Stomach (tissue), 9 donors: Measurements from ENCODE around the gene RAD51C. TPM values are rescaled to one million over a fixed set of nuclear protein-coding genes. Genes with fewer than 3 reads are reported as not detected.

Source experiments
- DNase-seq, 2 donors: peaks; one replicate each; pipeline versions ENCODE4 v3.0.0 to v3.0.0-alpha.2; 2013 to 2019
- H3K27ac ChIP-seq, 5 donors: fragments of 200-600 bp in 4 of 5; sonication (generic) in 4 of 5; one replicate each; pipeline ENCODE4 v1.5.1; 2013 to 2019; ENCODE audit warnings: mild to moderate bottlenecking in 1 of 5, moderate library complexity in 1 of 5
- H3K27me3 ChIP-seq, 3 donors: fragments of 200-600 bp; sonication (generic); one replicate each; pipeline ENCODE4 v1.5.1; 2017 to 2019; ENCODE audit warnings: mixed run types in 1 of 3
- H3K36me3 ChIP-seq, 4 donors: fragments of 200-600 bp; sonication (generic); 1 replicate in 3 of 4; 2 replicates in 1 of 4; pipeline ENCODE4 v1.5.1; 2016 to 2019
- H3K4me1 ChIP-seq, 4 donors: fragments of 200-600 bp; sonication (generic); one replicate each; pipeline ENCODE4 v1.5.1; 2016 to 2019
- H3K4me3 ChIP-seq, 4 donors: fragments of 200-600 bp; sonication (generic) in 3 of 4; one replicate each; pipeline ENCODE4 v1.5.1; 2016 to 2019; ENCODE audit warnings: mild to moderate bottlenecking in 1 of 4
- H3K9me3 ChIP-seq, 4 donors: fragments of 200-600 bp; sonication (generic); one replicate each; pipeline ENCODE4 v1.5.1; 2016 to 2019
- CTCF ChIP-seq, 7 experiments: fragments of 450-650 bp in 4 of 7; fragments of 200-600 bp in 3 of 7; sonication (generic) in 3 of 7; IDR thresholded peaks; one replicate each; pipeline ENCODE4 v1.5.1; 2016 to 2019; ENCODE audit warnings: antibody characterized with exemption in 7 of 7, control low read depth in 2 of 7, mild to moderate bottlenecking in 1 of 7
- EP300 ChIP-seq: sonication (generic); formaldehyde crosslinking; IDR thresholded peaks from one replicate; pipeline ENCODE4 v1.6.1; 2017; ENCODE audit warnings: antibody characterized with exemption
- POLR2A ChIP-seq, 4 donors: fragments of 450-650 bp; IDR thresholded peaks; one replicate each; pipeline ENCODE4 v1.6.1; 2016; ENCODE audit warnings: antibody characterized with exemption in 4 of 4, control low read depth in 2 of 4, mild to moderate bottlenecking in 1 of 4, moderate library complexity in 1 of 4
- POLR2AphosphoS5 ChIP-seq, 3 donors: sonication (generic); formaldehyde crosslinking; IDR thresholded peaks; one replicate each; pipeline ENCODE4 v1.6.1; 2016; ENCODE audit warnings: antibody characterized with exemption in 3 of 3
- WGBS, 5 donors: extraction: QIAGEN DNeasy Blood & Tissue Kit in 3 of 5; methylation state at CpG; one replicate each; pipeline versions ENCODE4 v1.1.5 to v1.1.7; 2013 to 2018; 5-methylcytosine and 5-hydroxymethylcytosine counted together
- intact Hi-C: fragments of 100-400 bp; cut with DNase I; formaldehyde crosslinking; loops from one replicate; pipeline ENCODE4 v1.15.1; 2023; ENCODE audit warnings: low total_unique reads
- polyA plus RNA-seq, 3 donors: library from polyadenylated mRNA; stranded (reverse); fragments of 200-250 nt; gene quantifications; one replicate each; pipeline ENCODE4 v1.2.3, GENCODE V29; 2013
- total RNA-seq, 5 donors: library from RNA; depleted of rRNA; stranded (reverse); fragments of >200 nt; gene quantifications; one replicate each; pipeline versions ENCODE4 v1.1.0 to v1.2.3, GENCODE V29; 2014 to 2016
- donor health status: healthy with polysubstance abuse.
- donor health status: Bipolar disorder and iron deficiency.
- donor health status: healthy.

RAD51C gene
- total and polyA plus RNA-seq, 8 donors = 1.2 to 44.6 (median 22.9) TPM; not detected in 1

GRCh38 chr17:58694826-58695225 is 2.4 kb downstream of the RAD51C start:
- DNase-seq = no peak
- Histone ChIP-seq H3K36me3 (peaks cover 0 to 38% (median 24%) of the 10 kb centered on the region in 4 donors), H3K27ac (no peak overlapping the region), H3K9me3 (no peaks in the 10 kb centered on the region), H3K27me3 (no peaks in the 10 kb centered on the region), H3K4me3 (no peak overlapping the region), H3K4me1 (peaks cover 12 to 31% (median 20%) of the 10 kb centered on the region in 4 donors)
- TF ChIP-seq EP300 = no peak
- no peak for TF ChIP-seq POLR2A (IDR thresholded peaks at IDR 0.05)
- no peak for TF ChIP-seq POLR2AphosphoS5 (IDR thresholded peaks at IDR 0.05)
- no peak for TF ChIP-seq CTCF (IDR thresholded peaks at IDR 0.05)
- 94 to 100% (median 97%) methylated on average over 1 of the region's 1 CpG for WGBS, 5 donors
- intact Hi-C loops = no loop called here

- peaks cover 9 to 83% (median 57%) of the 10 kb centered on the region in 4 donors for H3K36me3 ChIP-seq
- H3K4me3 ChIP-seq = no peak overlapping the region
- H3K9me3 ChIP-seq = no peaks in the 10 kb centered on the region
- no peak for DNase-seq
- H3K27ac ChIP-seq = no peak overlapping the region
- peaks cover 0 to 16% (median 0%) of the 10 kb centered on the region in 4 donors for H3K4me1 ChIP-seq
- 92 to 97% (median 94%) methylated on average over 11 of the region's 11 CpGs for WGBS, 5 donors
- TF ChIP-seq CTCF (IDR thresholded peaks at IDR 0.05) (no peak), EP300 (no peak), POLR2A (IDR thresholded peaks at IDR 0.05) (no peak), POLR2AphosphoS5 (IDR thresholded peaks at IDR 0.05) (no peak)
- intact Hi-C loops = no loop called here
- H3K27me3 ChIP-seq = no peaks in the 10 kb centered on the region
These were observed 7.4 kb downstream of the RAD51C start for GRCh38 chr17:58699771-58700170.

DNA sequence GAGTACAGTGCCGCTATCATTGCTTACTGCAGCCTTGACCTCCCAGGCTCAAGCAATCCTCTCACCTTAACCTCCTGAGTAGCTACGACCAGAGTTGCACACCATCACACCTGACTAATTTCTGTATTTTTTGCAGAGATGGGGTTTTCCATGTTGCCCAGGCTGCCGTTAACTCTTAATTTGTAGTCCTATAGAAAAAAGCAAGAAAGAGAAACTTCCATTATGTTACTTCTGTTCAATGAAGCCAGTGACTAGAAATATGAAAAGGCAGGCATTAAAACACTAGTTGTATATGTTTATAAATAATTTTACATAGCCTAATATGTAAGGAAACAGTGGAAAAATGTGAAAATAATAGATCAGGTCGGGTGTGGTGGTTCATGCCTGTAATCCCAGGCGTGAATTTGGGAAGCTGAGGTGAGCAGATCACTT is 9.7 kb downstream of the RAD51C start:
- Histone ChIP-seq H3K27me3 (no peaks in the 10 kb centered on the region), H3K4me1 (peaks cover 0 to 13% (median 0%) of the 10 kb centered on the region in 4 donors), H3K9me3 (no peaks in the 10 kb centered on the region), H3K36me3 (peaks cover 9 to 88% (median 61%) of the 10 kb centered on the region in 4 donors), H3K27ac (no peak overlapping the region), H3K4me3 (no peak overlapping the region)
- WGBS, 5 donors = 80 to 91% (median 86%) methylated on average over 5 of the region's 5 CpGs
- no peak for DNase-seq
- TF ChIP-seq POLR2A (IDR thresholded peaks at IDR 0.05) (no peak), POLR2AphosphoS5 (IDR thresholded peaks at IDR 0.05) (no peak), EP300 (no peak), CTCF (IDR thresholded peaks at IDR 0.05) (no peak)
- intact Hi-C loops = no loop called here

DNA sequence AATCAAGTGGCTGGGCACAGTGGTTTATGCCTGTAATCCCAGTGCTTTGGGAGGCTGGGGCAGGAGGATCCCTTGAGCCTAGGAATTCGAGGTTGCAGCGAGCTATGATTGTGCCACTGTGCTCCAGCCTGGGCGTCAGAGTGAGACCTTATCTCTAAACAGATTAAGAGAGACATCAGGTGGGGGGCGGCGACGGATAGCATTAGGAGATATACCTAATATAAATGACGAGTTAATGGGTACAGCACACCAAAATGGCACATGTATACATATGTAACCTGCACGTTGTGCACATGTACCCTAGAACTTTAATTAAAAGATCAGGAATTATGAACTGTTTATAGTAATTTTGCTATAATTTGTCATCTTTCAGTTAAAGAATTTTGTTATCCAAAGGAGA is 10.3 kb downstream of the RAD51C start:
- 66 to 82% (median 72%) methylated on average over 8 of the region's 8 CpGs for WGBS, 5 donors

More for the DNA sequence above, 10.3 kb downstream of the RAD51C start:
- peaks cover 0 to 13% (median 0%) of the 10 kb centered on the region in 4 donors for H3K4me1 ChIP-seq
- intact Hi-C loops = no loop called here
- H3K27ac ChIP-seq = no peak overlapping the region
- H3K36me3 ChIP-seq = peaks cover 9 to 93% (median 64%) of the 10 kb centered on the region in 4 donors
- DNase-seq = no peak
- no peaks in the 10 kb centered on the region for H3K27me3 ChIP-seq
- TF ChIP-seq CTCF (IDR thresholded peaks at IDR 0.05) (no peak), POLR2AphosphoS5 (IDR thresholded peaks at IDR 0.05) (no peak), POLR2A (IDR thresholded peaks at IDR 0.05) (no peak)
- H3K4me3 ChIP-seq = no peak overlapping the region
- H3K9me3 ChIP-seq = no peaks in the 10 kb centered on the region
